Panc1 (cell line): ENCODE results near the gene GREB1.

Experiments used
- POLR2AphosphoS5 ChIP-seq: IDR thresholded peaks from 2 replicates; pipeline ENCODE4 v1.6.1; 2012; ENCODE audit warnings: mild to moderate bottlenecking, low read depth, low read length, moderate library complexity
- SIN3A ChIP-seq: IDR thresholded peaks from 2 replicates; pipeline ENCODE4 v1.6.1; 2012; ENCODE audit warnings: low read depth, mild to moderate bottlenecking, low read length, moderate library complexity, borderline replicate concordance; ENCODE audit not compliant: insufficient read depth
- TCF7L2 ChIP-seq: IDR thresholded peaks from 2 replicates; pipeline ENCODE4 v1.6.1; 2011; ENCODE audit warnings: mild to moderate bottlenecking, low read depth, low read length, inconsistent platforms
- TF ChIP-seq, protein P1 (sequence below): fragments of 450-650 bp; IDR thresholded peaks from 2 replicates; pipeline ENCODE4 v1.5.1; 2017; ENCODE audit warnings: mild to moderate bottlenecking
- TF ChIP-seq, protein P2 (sequence below), 2 experiments: IDR thresholded peaks; 2 replicates each; pipeline ENCODE4 v1.6.1; 2011 to 2012; ENCODE audit warnings: low read depth in 2 of 2, control low read depth in 1 of 2, low read length in 1 of 2, mild to moderate bottlenecking in 1 of 2, moderate library complexity in 1 of 2; ENCODE audit not compliant: insufficient read depth in 1 of 2

DNA sequence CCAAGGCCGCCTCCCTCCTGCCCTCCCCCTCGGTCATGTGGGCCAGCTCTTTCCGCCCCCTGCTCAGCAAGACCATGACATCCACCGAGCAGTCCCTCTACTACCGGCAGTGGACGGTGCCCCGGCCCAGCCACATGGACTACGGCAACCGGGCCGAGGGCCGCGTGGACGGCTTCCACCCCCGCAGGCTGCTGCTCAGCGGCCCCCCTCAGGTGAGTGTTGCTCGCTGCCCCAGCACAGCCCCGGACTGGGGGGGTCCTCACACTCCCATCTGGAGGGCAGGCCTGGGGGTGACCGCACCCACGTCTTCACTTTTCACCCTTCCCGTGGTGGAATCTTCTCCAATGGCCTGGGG lies 84.8 kb downstream of the GREB1 start:
- TF ChIP-seq, protein P1, sequence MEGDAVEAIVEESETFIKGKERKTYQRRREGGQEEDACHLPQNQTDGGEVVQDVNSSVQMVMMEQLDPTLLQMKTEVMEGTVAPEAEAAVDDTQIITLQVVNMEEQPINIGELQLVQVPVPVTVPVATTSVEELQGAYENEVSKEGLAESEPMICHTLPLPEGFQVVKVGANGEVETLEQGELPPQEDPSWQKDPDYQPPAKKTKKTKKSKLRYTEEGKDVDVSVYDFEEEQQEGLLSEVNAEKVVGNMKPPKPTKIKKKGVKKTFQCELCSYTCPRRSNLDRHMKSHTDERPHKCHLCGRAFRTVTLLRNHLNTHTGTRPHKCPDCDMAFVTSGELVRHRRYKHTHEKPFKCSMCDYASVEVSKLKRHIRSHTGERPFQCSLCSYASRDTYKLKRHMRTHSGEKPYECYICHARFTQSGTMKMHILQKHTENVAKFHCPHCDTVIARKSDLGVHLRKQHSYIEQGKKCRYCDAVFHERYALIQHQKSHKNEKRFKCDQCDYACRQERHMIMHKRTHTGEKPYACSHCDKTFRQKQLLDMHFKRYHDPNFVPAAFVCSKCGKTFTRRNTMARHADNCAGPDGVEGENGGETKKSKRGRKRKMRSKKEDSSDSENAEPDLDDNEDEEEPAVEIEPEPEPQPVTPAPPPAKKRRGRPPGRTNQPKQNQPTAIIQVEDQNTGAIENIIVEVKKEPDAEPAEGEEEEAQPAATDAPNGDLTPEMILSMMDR, result no peak
- TF ChIP-seq POLR2AphosphoS5 (no peak), SIN3A (no peak), TCF7L2 (no peak)
- TF ChIP-seq, protein P2, sequence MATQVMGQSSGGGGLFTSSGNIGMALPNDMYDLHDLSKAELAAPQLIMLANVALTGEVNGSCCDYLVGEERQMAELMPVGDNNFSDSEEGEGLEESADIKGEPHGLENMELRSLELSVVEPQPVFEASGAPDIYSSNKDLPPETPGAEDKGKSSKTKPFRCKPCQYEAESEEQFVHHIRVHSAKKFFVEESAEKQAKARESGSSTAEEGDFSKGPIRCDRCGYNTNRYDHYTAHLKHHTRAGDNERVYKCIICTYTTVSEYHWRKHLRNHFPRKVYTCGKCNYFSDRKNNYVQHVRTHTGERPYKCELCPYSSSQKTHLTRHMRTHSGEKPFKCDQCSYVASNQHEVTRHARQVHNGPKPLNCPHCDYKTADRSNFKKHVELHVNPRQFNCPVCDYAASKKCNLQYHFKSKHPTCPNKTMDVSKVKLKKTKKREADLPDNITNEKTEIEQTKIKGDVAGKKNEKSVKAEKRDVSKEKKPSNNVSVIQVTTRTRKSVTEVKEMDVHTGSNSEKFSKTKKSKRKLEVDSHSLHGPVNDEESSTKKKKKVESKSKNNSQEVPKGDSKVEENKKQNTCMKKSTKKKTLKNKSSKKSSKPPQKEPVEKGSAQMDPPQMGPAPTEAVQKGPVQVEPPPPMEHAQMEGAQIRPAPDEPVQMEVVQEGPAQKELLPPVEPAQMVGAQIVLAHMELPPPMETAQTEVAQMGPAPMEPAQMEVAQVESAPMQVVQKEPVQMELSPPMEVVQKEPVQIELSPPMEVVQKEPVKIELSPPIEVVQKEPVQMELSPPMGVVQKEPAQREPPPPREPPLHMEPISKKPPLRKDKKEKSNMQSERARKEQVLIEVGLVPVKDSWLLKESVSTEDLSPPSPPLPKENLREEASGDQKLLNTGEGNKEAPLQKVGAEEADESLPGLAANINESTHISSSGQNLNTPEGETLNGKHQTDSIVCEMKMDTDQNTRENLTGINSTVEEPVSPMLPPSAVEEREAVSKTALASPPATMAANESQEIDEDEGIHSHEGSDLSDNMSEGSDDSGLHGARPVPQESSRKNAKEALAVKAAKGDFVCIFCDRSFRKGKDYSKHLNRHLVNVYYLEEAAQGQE (IDR thresholded peaks at IDR 0.05; ENCODE audit: insufficient read depth in 1 of 2, low read depth in 2 of 2, low read length in 1 of 2), result no peak
